Measurements from ENCODE around the gene SH3D19. TPM values are rescaled to one million over a fixed set of nuclear protein-coding genes. Genes with fewer than 3 reads are reported as not detected.

The SH3D19 gene
- total and polyA plus RNA-seq, 8 donors: 11.0 to 129 (median 67.1) TPM

DNA sequence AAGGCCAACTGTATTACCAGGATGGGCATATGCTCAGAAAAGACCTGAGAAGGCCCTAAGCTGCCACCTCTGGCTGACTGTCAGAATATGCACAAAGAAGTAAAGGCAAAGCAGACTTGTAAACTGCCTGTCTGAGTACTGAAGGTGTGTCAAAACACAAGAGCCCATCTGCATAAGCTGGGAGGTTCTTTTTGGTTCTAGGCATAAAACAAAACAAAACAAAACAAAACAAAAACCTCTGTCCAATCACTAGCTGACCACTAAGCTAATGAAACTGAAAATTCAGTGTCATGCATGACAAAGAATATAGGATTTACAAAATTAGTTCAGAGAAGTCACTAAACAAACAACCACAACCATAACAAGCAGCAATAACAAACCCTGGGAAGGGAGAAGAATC lies 20.6 kb downstream of the SH3D19 start:
- no peak for DNase-seq
- intact Hi-C loops (cut with DNase I; ENCODE audit: low total_unique reads): no loop called here
- Histone ChIP-seq H3K4me1 (peaks cover 0 to 21% (median 7%) of the 10 kb centered on the region in 4 donors), H3K27me3 (no peaks in the 10 kb centered on the region), H3K4me3 (no peak overlapping the region), H3K9me3 (no peaks in the 10 kb centered on the region), H3K27ac (no peak overlapping the region), H3K36me3 (no peaks in the 10 kb centered on the region)
- TF ChIP-seq POLR2A (IDR thresholded peaks at IDR 0.05) (no peak), POLR2AphosphoS5 (IDR thresholded peaks at IDR 0.05) (no peak), EP300 (IDR thresholded peaks at IDR 0.05) (no peak), CTCF (IDR thresholded peaks at IDR 0.05) (no peak)

DNA sequence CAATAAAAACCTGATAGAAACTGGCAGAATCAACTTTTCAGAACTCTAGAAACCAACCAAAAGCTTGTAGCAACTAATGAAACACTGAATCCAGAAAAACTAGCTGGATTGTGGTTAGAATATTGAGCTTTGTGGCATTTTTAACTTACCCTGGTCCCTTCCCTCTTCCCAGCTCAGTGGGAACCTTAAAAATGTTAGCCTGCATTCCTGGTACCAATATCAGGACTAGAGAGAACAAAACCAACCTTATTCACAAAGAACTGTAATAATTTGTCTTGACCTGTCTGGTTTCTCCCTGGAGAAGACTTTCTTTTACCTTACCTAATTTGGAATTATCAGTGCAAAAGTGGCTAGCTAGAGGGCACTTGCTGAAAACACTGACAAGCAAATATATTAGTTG lies 21.2 kb downstream of the SH3D19 start:
- intact Hi-C loops (cut with DNase I; ENCODE audit: low total_unique reads): no loop called here
- Histone ChIP-seq H3K36me3 (no peaks in the 10 kb centered on the region), H3K9me3 (no peaks in the 10 kb centered on the region), H3K27me3 (no peaks in the 10 kb centered on the region), H3K4me3 (no peak overlapping the region), H3K27ac (no peak overlapping the region), H3K4me1 (peaks cover 0 to 21% (median 7%) of the 10 kb centered on the region in 4 donors)
- TF ChIP-seq CTCF (IDR thresholded peaks at IDR 0.05): no peak
- no peak for TF ChIP-seq EP300 (IDR thresholded peaks at IDR 0.05)
- TF ChIP-seq POLR2AphosphoS5 (IDR thresholded peaks at IDR 0.05): no peak
- TF ChIP-seq POLR2A (IDR thresholded peaks at IDR 0.05): no peak
- DNase-seq: no peak

- H3K4me3 ChIP-seq: no peak overlapping the region
- no peaks in the 10 kb centered on the region for H3K9me3 ChIP-seq
- no peak overlapping the region for H3K27ac ChIP-seq
- peaks cover 0 to 21% (median 7%) of the 10 kb centered on the region in 4 donors for H3K4me1 ChIP-seq
- intact Hi-C loops (cut with DNase I; ENCODE audit: low total_unique reads): no loop called here
- DNase-seq: no peak
- WGBS, 5 donors: 70 to 82% (median 73%) methylated on average over 4 of the region's 4 CpGs
- no peak for TF ChIP-seq POLR2A (IDR thresholded peaks at IDR 0.05)
- no peak for TF ChIP-seq CTCF (IDR thresholded peaks at IDR 0.05)
- no peaks in the 10 kb centered on the region for H3K36me3 ChIP-seq
- no peaks in the 10 kb centered on the region for H3K27me3 ChIP-seq
These were observed 23.0 kb downstream of the SH3D19 start for GRCh38 chr4:151302432-151302831.

GRCh38 chr4:151297170-151297569 lies 28.2 kb downstream of the SH3D19 start:
- Histone ChIP-seq H3K27ac (no peak overlapping the region), H3K4me1 (peaks cover 0 to 28% (median 12%) of the 10 kb centered on the region in 4 donors), H3K9me3 (no peaks in the 10 kb centered on the region), H3K4me3 (no peak overlapping the region), H3K27me3 (no peaks in the 10 kb centered on the region), H3K36me3 (peaks cover 0 to 9% (median 0%) of the 10 kb centered on the region in 4 donors)
- intact Hi-C loops (cut with DNase I; ENCODE audit: low total_unique reads): no loop called here
- TF ChIP-seq CTCF (IDR thresholded peaks at IDR 0.05): no peak
- no peak for TF ChIP-seq POLR2A (IDR thresholded peaks at IDR 0.05)
- TF ChIP-seq POLR2AphosphoS5 (IDR thresholded peaks at IDR 0.05): no peak
- no peak for TF ChIP-seq EP300 (IDR thresholded peaks at IDR 0.05)
- no peak for DNase-seq
